GM21717 (cell line): ENCODE data around the gene TBC1D19.
"Not testable (repeated sequence)": the region's sequence is repeated elsewhere in the genome, so short reads cannot be mapped to it uniquely, and the experiment has no call there.

ENCODE experiments used
- ATAC-seq: cut with Tn5 transposase; IDR thresholded peaks from one replicate; pipeline ENCODE4 v1.9.1; 2021; ENCODE audit warnings: mild to moderate bottlenecking, moderate library complexity; ENCODE audit not compliant: unreplicated experiment

Gene TBC1D19

DNA sequence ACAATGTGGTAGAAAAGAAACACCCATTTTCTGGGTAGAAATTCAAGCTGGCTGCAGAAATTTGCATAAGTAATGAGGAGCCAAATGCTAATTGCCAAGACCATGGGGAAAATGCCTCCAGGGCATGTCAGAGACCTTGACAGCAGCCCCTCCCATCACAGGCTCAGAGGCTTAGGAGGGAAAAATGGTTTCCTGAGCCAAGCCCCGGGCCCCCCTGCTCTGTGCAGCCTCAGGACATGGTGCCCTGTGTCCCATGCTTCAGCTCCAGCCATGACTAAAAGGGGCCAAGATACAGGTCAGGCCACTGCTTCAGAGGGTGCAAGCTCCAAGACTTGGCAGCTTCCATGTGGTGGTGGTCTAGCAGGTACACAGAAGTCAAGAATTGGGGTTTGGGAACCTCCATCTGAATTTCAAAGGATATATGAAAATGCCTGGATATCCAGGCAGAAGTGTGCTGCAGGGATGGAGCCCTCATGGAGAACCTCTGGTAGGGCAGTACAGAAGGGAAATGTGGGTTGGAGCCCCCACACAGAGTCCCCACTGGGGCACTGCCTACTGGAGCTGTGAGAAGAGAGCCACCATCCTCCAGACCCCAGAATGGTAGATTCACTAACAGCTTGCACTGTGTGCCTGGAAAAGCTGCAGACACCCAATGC, 95.3 kb downstream of the TBC1D19 start:
- ATAC-seq = not testable (repeated sequence)

DNA sequence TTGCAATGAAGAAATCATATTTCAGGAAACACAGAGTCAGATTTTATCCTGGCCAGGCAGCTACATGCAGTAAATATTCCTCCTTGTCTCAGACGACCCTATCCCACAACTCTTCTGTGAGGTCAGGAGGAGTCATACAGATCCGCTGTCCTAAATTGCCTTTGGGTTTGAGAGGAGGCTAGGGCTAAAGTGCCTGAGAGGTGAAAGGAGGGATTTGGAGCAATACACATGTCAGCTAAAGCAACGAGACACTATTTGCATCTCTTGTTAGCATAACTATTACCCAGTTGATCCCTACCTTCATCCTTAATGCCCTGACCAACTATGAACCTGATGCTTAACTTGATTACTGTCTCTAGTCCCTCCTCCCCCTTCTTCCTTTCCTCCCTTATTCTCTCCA, 98.6 kb downstream of the TBC1D19 start:
- no peak for ATAC-seq

DNA sequence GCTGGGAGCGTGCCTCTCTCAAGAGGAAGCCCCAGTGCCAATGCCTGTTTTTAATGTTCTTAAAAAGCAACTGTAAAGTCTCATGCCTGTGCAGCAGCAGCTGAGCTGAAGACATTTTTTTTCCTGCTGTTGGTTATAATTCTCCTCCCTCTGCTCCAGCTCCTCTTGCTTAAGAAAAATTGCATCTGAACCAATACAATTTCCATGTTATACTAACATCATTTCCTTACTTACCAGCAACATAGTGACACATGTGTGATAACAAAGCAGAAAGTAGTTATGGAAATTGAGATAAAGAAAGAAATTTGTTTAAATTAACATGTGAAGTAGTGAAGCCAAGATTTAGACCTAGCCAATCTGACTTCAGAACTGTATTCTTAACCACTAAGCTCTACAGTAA, 101.4 kb downstream of the TBC1D19 start:
- ATAC-seq = no peak

DNA sequence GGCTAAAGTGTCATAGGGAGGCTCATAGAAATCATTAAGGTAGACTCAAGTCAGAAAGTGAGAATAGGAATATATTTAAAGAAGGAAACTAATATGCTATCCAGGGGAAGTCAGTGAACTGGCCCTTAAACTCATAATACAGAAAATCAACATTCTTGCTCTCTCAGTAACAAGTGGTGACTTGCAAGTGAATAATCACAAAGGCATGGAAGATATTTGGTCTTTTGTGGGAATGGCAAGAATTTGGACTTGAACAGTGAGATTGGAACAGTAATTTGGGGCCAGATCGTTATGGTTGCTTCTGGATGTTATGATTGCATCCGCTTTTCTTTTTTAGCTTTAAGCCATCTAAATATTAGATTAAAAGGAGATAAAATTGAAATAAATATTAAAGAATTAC, 103.8 kb downstream of the TBC1D19 start:
- no peak for ATAC-seq

DNA sequence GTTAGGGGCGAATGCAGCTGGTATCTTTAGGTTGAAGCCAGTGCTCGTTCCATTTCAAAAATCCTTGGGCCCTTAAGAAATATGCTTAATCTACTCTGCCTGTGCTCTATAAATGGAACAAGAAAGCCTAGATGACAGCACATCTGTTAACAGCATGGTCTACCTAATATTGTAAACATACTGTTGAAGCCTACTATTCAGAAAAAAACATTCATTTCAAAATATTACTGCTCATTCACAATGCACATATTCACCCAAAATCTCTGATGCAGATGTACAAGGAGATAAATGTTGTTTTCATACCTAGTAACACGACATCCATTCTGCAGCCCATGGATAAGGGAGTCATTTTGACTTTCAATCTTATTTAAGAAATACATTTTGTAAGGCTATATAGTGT, 106.6 kb downstream of the TBC1D19 start:
- no peak for ATAC-seq

DNA sequence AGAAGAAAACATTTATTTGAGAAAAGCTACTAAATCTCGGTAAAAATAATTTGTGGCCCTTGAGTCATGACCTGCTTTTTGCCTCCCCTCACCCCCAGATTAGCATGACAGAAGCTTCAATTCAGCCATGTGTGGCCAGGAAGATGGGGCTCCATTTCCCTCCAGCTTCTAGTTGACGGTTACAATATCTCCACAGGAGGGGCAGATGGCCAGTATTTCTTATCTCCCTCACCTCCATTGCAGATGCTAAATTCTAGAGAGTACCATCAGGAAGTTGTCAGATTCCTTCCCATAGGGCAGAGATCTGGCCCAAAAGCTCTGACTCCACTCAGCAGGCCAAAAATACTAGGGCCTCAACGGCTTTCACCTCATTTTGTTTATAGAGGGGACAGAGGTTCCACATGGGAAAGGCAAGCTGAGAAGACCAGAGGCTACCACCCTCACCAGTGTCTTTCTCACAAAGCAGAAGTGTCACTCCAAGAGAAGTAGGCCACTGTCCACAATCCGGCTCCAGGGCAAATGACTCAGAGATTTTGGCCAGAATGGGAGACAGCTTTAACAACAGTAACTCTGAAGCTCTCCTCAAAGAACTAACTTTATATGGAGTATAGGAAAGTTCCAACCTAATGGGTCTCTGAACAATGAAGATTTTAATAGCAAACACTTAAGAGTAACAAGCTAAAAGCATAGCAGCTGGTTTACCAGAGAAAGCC, 108.3 kb downstream of the TBC1D19 start:
- ATAC-seq = no peak

DNA sequence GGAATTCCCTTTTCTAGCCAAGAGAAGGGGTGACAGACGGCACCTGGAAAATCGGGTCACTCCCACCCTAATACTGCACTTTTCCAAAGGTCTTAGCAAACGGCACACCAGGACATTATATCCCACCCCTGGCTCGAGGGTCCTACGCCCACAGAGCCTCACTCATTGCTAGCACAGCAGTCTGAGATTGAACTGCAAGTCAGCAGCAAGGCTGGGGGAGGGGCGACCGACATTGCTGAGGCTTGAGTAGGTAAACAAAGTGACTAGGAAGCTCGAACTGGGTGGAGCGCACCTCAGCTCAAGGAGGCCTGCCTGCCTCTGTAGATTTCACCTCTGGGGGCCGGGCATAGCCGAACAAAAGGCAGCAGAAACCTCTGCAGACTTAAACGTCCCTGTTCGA, 110.2 kb downstream of the TBC1D19 start:
- ATAC-seq = not testable (repeated sequence)

DNA sequence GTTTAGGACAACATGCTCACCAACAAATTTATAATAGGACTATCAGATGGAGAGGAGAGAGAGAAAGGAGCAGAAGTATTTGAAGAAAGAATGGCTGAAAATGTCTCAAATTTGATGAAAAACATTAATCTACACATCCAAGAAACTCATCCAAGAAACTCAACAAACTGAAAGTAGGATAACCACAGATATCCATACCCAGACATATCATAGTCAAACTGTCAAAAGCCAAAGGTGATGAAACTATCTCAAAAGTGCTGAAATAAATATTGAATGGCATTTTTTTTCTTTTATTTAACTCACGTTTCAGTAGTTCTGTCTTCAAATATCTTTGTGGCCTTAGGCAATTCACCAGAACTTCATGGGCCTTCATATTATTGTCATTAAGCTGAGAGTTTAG, 116.2 kb downstream of the TBC1D19 start:
- ATAC-seq = no peak

DNA sequence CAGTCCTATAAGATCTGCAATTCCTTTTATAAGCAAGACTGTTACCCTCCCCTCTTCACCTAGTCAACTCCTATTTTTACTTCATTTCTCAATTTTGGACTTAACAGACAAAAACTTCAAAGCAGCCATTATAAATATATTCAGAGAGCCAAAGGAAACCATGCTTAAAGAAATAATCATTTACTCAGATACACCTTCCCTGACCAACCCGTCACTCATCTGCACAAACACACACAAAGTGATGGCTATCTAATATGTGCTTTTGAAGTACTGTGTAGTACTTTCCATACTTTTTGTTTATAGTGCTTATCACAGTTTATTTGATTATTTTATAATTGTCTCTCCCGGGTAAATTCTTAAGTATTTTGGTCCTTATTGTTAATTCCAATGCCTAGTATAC, 117.2 kb downstream of the TBC1D19 start:
- ATAC-seq = no peak

DNA sequence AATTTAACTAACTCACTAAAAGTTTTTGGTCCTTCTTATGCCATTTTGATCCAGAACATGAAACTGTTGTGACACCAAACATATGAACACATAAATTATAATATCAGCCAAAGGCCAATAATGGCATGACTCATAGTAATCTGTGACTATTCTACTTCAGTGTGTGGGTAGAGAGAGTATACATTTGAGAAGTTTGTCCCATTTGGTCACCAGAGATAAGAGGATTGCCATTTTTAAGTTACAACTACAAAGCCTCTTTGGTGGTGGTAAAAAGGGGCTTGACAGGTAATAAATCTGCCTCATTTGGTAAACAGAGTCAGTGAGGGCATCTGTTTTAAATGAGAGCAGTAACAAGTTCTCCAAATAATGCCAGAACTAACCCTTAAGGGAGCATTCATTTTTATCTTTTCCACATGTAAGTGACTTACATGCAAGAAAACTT, 117.9 kb downstream of the TBC1D19 start:
- no peak for ATAC-seq

DNA sequence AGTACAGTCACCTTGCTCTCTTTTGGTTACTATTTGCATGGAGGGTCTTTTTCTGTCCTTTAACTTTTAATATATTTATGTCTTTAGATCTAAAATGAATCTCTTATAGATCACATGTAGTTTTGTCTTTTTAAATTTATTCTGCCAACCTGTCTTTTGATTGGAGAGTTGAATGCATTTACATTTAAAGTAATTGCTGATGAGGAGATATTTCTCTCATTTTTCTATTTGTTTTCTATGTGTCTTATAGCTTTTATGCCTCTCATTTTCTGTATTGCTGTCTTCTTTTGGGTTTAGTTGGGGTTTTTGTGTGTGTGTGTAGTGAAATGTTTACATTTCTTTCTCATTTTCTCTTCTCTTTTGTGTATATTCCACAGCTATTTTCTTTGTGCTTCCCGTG, 123.5 kb downstream of the TBC1D19 start:
- no peak for ATAC-seq

DNA sequence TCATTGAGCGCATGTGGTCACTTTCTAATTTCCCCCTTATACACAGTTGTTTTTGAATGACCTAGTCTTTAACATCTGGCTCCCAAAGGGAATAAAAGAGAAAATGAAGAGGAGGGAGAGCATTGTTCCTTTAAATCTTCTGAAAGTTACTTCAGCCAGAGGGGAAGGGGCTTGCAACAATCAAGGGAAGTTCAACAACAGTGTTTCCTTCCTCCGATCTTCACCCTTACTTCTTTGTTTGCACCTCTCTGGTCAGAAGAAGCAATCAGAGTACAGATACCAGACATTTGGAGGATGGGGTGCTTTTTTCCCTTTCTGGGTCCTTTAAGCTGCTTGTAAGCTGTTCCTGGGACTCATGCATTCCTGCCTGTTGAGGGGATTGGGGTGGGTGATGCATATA, 125.4 kb downstream of the TBC1D19 start:
- no peak for ATAC-seq

DNA sequence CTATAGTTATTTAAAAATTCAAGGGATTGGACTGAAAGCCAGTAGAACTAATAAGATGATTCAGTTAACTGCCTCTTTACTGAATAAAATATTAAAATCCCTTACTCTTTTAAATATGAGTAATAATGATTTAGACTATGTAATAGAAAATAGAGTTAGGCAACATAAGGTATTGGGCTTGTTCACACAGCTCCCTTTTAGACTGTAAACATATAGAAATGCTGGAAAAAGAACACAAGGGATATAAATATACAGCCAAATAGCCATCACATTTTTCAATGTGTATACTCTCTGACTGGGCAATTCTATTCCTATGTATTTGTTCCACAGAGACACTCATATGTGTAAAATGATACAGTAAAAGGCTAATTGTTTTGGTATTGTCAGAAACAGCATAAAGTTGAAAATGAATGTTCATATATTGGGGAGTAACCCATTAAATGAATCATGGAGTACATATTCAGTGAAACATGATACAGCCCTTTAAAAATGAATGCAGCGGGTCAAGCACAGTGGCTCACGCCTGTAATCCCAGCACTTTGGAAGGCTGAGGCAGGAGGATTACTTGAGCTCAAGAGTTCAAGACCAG, 129.8 kb downstream of the TBC1D19 start:
- ATAC-seq = no peak

DNA sequence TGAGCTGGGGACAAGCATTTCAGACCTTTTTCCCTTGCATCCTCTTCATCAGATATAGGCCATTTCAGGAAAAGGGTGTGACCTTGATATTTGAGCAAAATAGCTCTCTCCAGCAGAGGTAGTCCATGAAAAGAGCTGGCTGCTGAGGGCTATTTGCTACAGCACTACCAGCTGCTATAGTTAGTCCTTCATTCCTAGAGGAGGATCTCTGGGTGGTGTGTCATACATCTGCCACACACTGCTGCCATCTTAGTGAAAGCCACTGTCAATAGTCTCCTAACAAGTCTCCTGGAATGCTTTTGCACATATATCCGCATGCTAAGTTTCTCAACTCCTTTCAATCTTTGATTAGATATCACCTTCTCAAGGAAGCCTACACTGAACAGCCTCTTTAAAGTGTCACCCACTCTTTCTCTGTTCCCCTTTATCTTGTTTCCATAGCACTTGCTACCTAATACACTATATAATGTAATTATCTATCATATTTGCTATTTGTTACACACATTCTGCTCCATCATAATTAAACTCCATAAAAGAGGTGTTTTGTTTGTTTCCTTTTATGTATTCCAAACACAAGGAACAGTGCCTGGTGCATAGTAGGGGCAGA, 131.9 kb downstream of the TBC1D19 start:
- no peak for ATAC-seq

DNA sequence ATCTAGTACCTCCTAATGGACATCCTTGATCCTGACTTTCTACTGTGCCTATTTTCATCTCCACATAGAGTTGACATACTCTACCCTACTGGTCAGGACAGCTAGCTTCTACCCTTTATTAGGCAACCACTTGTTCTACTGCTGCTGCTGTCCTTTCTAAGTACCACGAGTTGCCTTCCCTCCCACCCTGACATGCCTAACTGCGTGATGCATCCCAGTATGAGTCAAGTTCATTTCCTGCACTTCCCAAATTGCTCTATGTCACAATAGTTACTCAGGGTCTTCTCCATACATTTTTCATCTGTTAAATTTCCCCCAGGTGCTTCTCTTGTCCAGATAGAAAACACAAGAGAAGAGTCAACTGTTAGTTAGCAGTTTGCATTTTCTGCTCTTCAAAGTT, 133.4 kb downstream of the TBC1D19 start:
- ATAC-seq = no peak

DNA sequence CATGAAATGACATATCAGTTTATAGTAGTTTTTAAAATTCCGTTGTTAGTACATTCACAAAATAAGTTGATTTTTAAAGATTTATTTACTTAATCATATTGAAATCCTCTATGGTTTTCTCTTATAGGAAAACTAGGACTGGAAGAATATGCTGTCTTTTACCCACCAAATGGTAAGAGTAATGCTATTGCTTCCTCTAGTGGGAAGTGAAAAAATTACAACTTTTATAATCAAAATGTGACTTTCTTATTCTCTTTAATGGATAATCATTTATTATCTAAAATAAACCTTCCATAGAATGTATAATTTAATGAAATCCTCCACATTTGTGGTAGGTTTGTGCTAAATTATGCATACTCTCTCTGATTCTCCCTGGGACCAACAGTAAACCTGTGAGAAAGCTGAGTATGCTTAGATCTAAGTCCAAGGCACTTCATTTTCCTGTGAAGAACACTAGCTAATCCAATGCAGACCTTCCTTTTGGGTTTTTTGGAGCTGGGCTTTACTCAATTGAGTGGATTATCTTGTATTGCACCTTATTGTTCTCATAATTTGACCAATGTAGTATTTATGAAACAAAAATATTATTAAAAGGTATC, 136.2 kb downstream of the TBC1D19 start:
- no peak for ATAC-seq

DNA sequence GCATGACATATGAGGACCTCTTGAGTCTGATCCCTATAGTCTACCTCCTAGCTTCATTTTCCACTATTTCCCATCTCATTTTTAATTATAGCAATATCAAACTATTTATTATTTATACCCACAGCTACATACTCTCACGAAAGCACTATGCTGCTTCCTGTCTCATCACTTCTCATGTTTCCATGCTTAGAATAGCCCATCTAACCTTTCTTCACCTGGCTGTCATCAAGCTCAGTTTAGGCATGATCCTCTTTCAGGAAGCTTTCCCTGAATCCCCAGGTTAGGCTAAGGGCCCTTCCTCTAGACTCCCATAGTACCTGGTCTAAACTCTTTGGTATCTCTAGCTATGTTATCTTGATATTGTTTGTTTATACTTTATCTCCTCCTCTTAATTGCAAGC, 137.8 kb downstream of the TBC1D19 start:
- no peak for ATAC-seq

DNA sequence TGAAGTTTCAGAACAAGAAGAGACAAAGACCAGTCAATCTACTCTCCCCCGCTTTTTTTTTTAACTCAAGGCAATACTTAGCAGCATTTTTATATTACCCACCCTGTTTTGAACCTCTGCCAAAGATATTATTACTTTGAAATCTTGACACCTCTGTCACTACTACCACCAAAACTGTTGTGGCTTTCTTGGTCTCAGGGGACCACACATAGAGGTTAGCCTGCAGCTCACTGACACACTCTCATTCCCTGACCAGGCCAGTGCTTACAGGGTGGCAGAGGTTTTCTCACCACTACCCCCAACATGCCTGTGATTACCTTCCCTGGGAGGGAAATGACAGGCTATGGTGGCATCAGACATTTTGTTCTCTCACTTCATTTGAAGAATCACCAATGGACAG, 139.3 kb downstream of the TBC1D19 start:
- peak; percentile 93 for ATAC-seq

DNA sequence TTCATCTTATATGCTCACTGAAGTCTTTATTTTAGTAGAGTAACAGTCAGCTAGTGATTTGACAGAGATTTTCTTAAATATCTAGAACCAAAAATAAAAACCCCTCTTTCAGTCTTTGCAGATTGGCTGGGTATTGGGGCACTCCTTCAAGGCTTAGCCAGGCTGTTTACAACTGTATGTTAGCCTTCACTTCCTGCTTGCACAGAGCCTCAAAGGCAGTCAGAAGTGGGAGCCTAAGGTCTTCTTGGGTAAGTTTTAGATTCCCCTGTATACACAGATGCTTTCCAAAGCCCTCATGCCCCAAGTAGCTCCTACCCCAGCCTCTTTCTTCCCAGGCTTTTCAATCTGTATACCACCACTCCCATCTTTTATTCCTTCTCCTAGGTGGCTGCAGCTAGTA, 140.7 kb downstream of the TBC1D19 start:
- no peak for ATAC-seq

DNA sequence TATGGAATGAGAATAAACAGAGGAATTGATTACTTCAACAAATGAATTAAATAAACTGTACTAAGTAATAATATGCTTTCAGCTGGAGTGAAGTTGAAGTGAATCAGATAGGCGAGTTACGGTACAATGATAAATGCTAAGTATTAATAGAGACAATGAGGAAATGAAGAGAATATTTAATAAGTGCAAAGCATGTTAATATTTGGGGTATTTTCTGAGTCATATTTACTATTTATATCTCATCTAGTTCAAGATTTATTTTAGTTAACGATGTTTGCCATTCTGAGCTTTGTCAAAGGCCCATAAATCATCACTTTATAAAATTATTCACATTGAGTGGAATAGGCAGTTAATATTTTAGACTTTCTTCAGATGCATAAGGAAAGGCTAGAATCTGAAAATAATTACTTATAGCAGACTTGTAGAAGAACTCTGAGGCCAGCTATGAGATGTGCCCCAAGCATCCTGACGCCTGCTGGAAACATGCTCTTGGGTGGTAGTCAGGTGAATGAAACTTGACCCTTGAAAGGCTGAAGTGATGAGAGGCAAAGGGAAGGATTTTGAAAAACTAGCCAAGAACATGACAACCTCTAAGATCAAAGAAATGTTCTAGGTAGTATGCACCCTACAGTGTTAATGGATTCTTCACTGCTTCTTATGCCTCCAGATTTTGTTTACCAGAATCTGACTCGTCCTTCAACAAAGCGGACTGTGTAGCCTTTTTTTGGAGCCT, 142.9 kb downstream of the TBC1D19 start:
- no peak for ATAC-seq

DNA sequence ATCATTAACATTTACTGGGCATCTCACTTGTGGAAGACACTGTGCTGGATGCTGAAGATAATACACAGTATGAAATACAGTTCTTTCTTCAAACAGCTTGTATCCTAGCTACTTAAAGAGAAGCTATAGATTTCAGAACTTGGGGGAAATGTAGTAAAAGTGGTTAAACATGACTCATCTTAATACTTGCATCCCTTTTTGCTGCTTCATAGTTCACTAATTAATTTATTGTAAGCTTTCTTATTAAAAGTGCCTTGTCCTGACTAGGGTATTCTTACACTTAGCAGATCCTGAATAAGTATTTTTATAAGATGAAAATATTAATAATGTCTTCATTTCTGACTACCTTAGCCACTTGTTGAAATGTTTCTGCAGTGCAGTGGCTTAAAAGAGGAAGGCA, 144.0 kb downstream of the TBC1D19 start:
- no peak for ATAC-seq
